Nephron (organoid): Measurements from ENCODE around the gene FRMD1.

Experiments used
- H3K27ac Mint-ChIP-seq, 3 experiments: 2 replicates each; pipeline ENCODE4 v1.8.0; 2020; ENCODE audit warnings: mixed read lengths in 3 of 3, mild to moderate bottlenecking in 2 of 3, moderate library complexity in 1 of 3
- H3K27me3 Mint-ChIP-seq: 2 replicates; pipeline ENCODE4 v1.8.0; 2021; ENCODE audit warnings: low read depth, mild to moderate bottlenecking, moderate library complexity, mixed read lengths
- H3K36me3 Mint-ChIP-seq: 2 replicates; pipeline ENCODE4 v1.8.0; 2020; ENCODE audit warnings: low read depth, mixed read lengths
- H3K4me1 Mint-ChIP-seq: 2 replicates; pipeline ENCODE4 v1.8.0; 2020; ENCODE audit warnings: mixed read lengths
- H3K4me3 Mint-ChIP-seq, 3 experiments: 2 replicates each; pipeline ENCODE4 v1.8.0; 2020; ENCODE audit warnings: mild to moderate bottlenecking in 3 of 3, mixed read lengths in 3 of 3, moderate library complexity in 2 of 3
- H3K9me3 Mint-ChIP-seq: 2 replicates; pipeline ENCODE4 v1.8.0; 2020; ENCODE audit warnings: mixed read lengths
- TF ChIP-seq, protein P1 (sequence below), 3 experiments: fragments of 200-600 bp; sonication (generic); IDR thresholded peaks; one replicate each; pipeline ENCODE4 v1.5.0; 2021; ENCODE audit warnings: antibody characterized with exemption in 3 of 3; ENCODE audit not compliant: unreplicated experiment in 3 of 3

Gene FRMD1

DNA sequence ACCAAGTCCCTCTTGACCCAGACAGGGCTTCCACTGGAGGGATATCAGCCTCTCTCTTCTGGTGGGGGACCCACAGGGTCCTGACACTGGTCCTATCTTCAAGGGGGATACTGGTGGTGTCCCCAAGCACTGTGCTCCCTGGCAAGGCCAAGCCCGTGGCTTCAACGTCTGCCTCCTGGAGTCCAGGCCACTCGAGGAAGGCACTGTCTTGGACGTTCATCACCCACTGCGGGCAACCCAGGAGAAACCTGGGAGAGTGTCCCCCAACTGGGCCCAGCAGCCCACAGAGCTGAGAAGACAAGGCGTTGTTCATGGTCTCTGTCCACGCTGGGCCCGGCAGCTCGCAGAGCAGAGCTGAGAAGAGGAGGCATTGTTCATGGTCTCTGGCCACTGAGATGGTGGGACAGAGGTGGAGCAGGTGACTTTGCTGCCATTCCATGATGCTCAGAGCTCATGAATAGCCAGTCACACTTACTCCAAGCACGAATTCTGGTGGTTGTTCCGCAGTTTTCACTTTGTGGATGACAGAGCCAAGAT is 37.5 kb upstream of the FRMD1 start:
- Mint-ChIP-seq H3K27ac (no peak overlapping the region), H3K4me1 (no peaks in the 10 kb centered on the region), H3K9me3 (peaks cover 4% of the 10 kb centered on the region), H3K36me3 (peaks cover 4% of the 10 kb centered on the region), H3K4me3 (no peak overlapping the region), H3K27me3 (peaks cover 13% of the 10 kb centered on the region)
- TF ChIP-seq, protein P1, sequence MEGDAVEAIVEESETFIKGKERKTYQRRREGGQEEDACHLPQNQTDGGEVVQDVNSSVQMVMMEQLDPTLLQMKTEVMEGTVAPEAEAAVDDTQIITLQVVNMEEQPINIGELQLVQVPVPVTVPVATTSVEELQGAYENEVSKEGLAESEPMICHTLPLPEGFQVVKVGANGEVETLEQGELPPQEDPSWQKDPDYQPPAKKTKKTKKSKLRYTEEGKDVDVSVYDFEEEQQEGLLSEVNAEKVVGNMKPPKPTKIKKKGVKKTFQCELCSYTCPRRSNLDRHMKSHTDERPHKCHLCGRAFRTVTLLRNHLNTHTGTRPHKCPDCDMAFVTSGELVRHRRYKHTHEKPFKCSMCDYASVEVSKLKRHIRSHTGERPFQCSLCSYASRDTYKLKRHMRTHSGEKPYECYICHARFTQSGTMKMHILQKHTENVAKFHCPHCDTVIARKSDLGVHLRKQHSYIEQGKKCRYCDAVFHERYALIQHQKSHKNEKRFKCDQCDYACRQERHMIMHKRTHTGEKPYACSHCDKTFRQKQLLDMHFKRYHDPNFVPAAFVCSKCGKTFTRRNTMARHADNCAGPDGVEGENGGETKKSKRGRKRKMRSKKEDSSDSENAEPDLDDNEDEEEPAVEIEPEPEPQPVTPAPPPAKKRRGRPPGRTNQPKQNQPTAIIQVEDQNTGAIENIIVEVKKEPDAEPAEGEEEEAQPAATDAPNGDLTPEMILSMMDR (IDR thresholded peaks at IDR 0.05; ENCODE audit: unreplicated experiment in 3 of 3) = no peak

DNA sequence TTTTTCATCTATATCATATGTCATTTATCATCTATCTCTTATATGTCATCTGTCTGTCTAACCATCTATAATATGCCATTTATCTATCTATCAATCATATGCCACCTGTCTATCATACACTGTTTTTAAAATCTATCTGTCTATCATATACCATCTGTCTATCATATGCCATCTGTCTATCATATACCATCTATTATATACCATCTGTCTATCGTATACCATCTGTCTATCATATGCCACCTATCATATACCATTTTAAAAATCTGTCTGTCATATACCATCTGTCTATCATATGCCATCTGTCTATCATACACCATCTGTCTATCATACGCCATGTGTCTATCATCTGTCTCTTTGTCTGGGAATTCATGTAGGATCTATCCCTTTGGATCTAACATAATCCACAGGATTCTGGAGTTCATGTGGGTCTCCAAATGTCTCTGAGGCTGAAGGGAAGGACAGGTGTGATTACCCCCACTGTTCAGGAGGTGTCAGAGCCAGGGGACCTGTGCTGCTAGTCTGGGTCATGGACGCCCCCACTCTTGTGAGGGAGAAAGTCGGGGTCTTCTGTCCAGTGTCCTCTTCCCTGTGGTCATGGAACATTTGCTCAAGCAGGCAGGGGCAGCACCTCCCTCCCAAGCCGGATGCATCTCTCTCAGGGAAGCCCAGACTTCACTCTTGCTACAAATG is 36.9 kb upstream of the FRMD1 start:
- Mint-ChIP-seq H3K4me3 (no peak overlapping the region), H3K36me3 (peaks cover 4% of the 10 kb centered on the region), H3K9me3 (peaks cover 4% of the 10 kb centered on the region), H3K27ac (no peak overlapping the region), H3K4me1 (no peaks in the 10 kb centered on the region), H3K27me3 (peaks cover 13% of the 10 kb centered on the region)
- TF ChIP-seq, protein P1 (IDR thresholded peaks at IDR 0.05; ENCODE audit: unreplicated experiment in 3 of 3) = no peak

DNA sequence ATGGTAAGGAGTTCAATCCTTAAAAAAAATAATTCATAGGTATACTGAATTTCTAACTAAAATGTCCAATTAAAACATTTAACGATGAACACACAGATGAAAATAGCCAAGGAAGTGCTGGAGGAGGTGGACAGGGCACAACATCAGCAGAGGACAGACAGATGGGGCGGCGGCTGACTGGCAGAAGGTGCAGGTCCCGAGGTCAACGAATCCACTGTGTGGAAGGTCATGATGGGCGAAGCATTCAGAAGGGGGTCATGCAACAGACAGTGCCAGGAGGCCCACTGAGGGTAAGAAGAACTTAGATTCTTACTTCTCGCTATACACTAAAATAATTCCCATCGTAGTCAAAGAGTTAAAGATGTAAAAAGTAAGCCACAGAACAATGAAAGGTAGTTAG is 34.2 kb upstream of the FRMD1 start:
- H3K9me3 Mint-ChIP-seq = peaks cover 4% of the 10 kb centered on the region
- H3K27ac Mint-ChIP-seq = no peak overlapping the region
- TF ChIP-seq, protein P1 (IDR thresholded peaks at IDR 0.05; ENCODE audit: unreplicated experiment in 3 of 3) = no peak
- H3K36me3 Mint-ChIP-seq = peaks cover 4% of the 10 kb centered on the region
- H3K4me3 Mint-ChIP-seq = no peak overlapping the region
- H3K27me3 Mint-ChIP-seq = peaks cover 13% of the 10 kb centered on the region
- H3K4me1 Mint-ChIP-seq = no peaks in the 10 kb centered on the region

DNA sequence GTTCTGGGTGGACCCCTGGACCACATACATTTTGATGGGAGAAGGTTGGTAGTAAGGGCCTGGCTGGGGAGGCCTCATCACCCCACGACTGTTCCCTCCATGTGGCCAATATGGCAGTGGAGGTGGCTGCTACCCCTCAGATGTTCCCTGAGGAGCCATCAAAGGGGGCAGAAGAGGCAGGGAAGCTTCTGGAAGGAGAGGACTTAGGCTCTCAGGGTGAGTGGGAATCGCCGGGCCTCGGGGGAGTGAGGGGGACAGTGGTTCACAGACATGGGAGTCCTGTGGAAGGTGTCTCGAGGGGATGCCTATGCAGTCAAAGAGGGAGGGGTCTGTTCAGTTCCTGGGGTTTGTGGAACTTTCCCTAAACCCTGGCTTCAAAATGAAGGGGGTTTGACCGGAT is 32.9 kb upstream of the FRMD1 start:
- peaks cover 13% of the 10 kb centered on the region for H3K27me3 Mint-ChIP-seq

DNA sequence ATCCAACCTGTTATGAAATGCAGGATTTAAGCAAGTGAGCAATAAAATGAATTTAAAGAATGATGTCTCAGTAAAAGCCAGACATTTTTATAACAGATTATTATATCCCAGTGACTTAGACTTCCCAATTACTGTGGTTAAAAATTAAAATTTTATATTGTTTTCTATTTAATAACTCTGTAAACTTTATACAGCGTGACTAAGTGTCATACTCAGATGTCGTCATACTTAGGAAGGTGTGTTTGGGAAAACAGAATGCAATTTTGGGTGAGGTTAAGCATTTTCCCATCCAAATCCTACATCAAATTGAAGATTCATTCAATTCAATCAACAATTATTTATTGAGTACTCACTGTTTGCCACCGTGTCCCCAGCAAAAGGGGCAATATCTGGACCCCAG is 31.4 kb upstream of the FRMD1 start:
- Mint-ChIP-seq H3K27me3 (peaks cover 20% of the 10 kb centered on the region), H3K36me3 (peaks cover under 1% of the 10 kb centered on the region), H3K4me3 (no peak overlapping the region), H3K27ac (no peak overlapping the region), H3K9me3 (peaks cover under 1% of the 10 kb centered on the region), H3K4me1 (peaks cover 11% of the 10 kb centered on the region)
- TF ChIP-seq, protein P1 (IDR thresholded peaks at IDR 0.05; ENCODE audit: unreplicated experiment in 3 of 3) = no peak

More for the DNA sequence above, 32.9 kb upstream of the FRMD1 start:
- Mint-ChIP-seq H3K36me3 (peaks cover 4% of the 10 kb centered on the region), H3K4me3 (no peak overlapping the region), H3K27ac (no peak overlapping the region), H3K4me1 (peaks cover 5% of the 10 kb centered on the region), H3K9me3 (peaks cover 4% of the 10 kb centered on the region)
- TF ChIP-seq, protein P1 (IDR thresholded peaks at IDR 0.05; ENCODE audit: unreplicated experiment in 3 of 3) = no peak

DNA sequence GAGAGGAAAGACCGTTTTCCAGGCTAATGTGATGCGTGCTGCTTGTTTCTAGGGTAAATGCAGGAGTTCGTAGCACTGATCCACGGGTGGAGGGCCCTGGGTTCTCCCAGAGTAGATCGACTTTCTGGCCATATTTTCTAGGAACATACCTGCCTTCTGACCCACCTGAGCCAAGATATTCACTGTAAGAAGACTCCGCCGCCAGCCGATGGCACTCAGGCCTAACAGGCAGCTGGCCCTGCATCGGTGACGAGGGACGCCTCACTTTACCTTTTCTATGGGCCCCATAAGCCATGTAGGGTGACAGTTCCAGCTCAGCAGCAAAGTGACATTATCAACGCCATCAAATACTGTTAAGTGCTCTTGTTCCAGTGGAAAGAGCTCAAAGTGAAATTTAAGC is 30.2 kb upstream of the FRMD1 start:
- Mint-ChIP-seq H3K27me3 (peaks cover 20% of the 10 kb centered on the region), H3K4me3 (no peak overlapping the region), H3K4me1 (peaks cover 11% of the 10 kb centered on the region), H3K27ac (no peak overlapping the region), H3K9me3 (no peaks in the 10 kb centered on the region), H3K36me3 (no peaks in the 10 kb centered on the region)
- TF ChIP-seq, protein P1 (IDR thresholded peaks at IDR 0.05; ENCODE audit: unreplicated experiment in 3 of 3) = no peak
